Neural cell (in vitro differentiated cells): Measurements from ENCODE around the gene SRA1. TPM values are rescaled to one million over a fixed set of nuclear protein-coding genes. Genes with fewer than 3 reads are reported as not detected.

Source experiments
- H2AFZ ChIP-seq: fragments of 200-600, 300-800 bp; sonication (generic), shearing (Covaris generic); 2 replicates; pipeline ENCODE4 v1.6.0; 2014; ENCODE audit warnings: low read depth, mild to moderate bottlenecking, antibody characterized with exemption, low read length, moderate library complexity
- H3F3A ChIP-seq: fragments of 200-600 bp; shearing (Covaris generic); 2 replicates; pipeline ENCODE4 v1.6.1; 2016; ENCODE audit warnings: mild to moderate bottlenecking, moderate library complexity, mixed read lengths, antibody characterized with exemption, low read length; ENCODE audit not compliant: insufficient read depth, poor library complexity, severe bottlenecking
- H3K27ac ChIP-seq: fragments of 200-600, 300-800 bp; sonication (generic), shearing (Covaris generic); 2 replicates; pipeline ENCODE4 v1.5.1; 2014; ENCODE audit warnings: mild to moderate bottlenecking, low read length, moderate library complexity
- H3K27me3 ChIP-seq: fragments of 300-800, 200-600 bp; sonication (generic), shearing (Covaris generic); 2 replicates; pipeline ENCODE4 v1.6.0; 2014; ENCODE audit warnings: mild to moderate bottlenecking, low read depth, low read length, moderate library complexity; ENCODE audit not compliant: insufficient read depth
- H3K36me3 ChIP-seq: fragments of 300-800, 200-600 bp; sonication (generic), shearing (Covaris generic); 2 replicates; pipeline ENCODE4 v1.5.1; 2014; ENCODE audit warnings: mild to moderate bottlenecking, antibody characterized with exemption, low read length, moderate library complexity; ENCODE audit not compliant: insufficient read depth
- H3K4me2 ChIP-seq: fragments of 300-800, 200-600 bp; sonication (generic), shearing (Covaris generic); 2 replicates; pipeline ENCODE4 v1.6.0; 2014; ENCODE audit warnings: mild to moderate bottlenecking, low read length
- H3K4me3 ChIP-seq: fragments of 300-800, 200-600 bp; sonication (generic), shearing (Covaris generic); 2 replicates; pipeline ENCODE4 v1.5.1; 2014; ENCODE audit warnings: mild to moderate bottlenecking, low read length, moderate library complexity
- H3K79me2 ChIP-seq: fragments of 200-600 bp; shearing (Covaris generic); replicated peaks from 2 replicates; pipeline ENCODE4 v1.6.0; 2014; ENCODE audit warnings: mild to moderate bottlenecking, low read length, moderate library complexity; ENCODE audit not compliant: insufficient read depth
- H3K9ac ChIP-seq: fragments of 300-800, 200-600 bp; sonication (generic), shearing (Covaris generic); 2 replicates; pipeline ENCODE4 v1.6.1; 2016; ENCODE audit warnings: mild to moderate bottlenecking, low read length, mixed read lengths
- H3K9me2 ChIP-seq: fragments of 200-600 bp; shearing (Covaris generic); 2 replicates; pipeline ENCODE4 v1.6.1; 2016; ENCODE audit warnings: mild to moderate bottlenecking, low read length, mixed read lengths; ENCODE audit not compliant: insufficient read depth
- H3K9me3 ChIP-seq: fragments of 200-600, 300-800 bp; sonication (generic), shearing (Covaris generic); 2 replicates; pipeline ENCODE4 v1.6.1; 2016; ENCODE audit warnings: mild to moderate bottlenecking, mixed run types, low read length, moderate library complexity, mixed read lengths
- H4K20me1 ChIP-seq: fragments of 200-600 bp; shearing (Covaris generic); 2 replicates; pipeline ENCODE4 v1.6.1; 2016; ENCODE audit warnings: mild to moderate bottlenecking, mixed run types; ENCODE audit not compliant: insufficient read depth
- CTCF ChIP-seq: fragments of 450-650 bp; IDR thresholded peaks from 2 replicates; pipeline ENCODE4 v1.5.1; 2014; ENCODE audit warnings: antibody characterized with exemption, mild to moderate bottlenecking, moderate library complexity; ENCODE audit not compliant: poor library complexity, severe bottlenecking
- EP300 ChIP-seq: fragments of 450-650 bp; conservative IDR thresholded peaks from 2 replicates; pipeline ENCODE4 v1.6.1; 2014; ENCODE audit warnings: antibody characterized with exemption, mild to moderate bottlenecking, moderate library complexity; ENCODE audit not compliant: poor library complexity, severe bottlenecking
- EZH2 ChIP-seq: fragments of 200-600, 300-800 bp; shearing (Covaris generic), sonication (generic); IDR thresholded peaks from 2 replicates; pipeline ENCODE4 v1.6.1; 2014; ENCODE audit warnings: antibody characterized with exemption, low read length, borderline replicate concordance, mild to moderate bottlenecking; ENCODE audit not compliant: insufficient read depth, poor library complexity, severe bottlenecking
- MXI1 ChIP-seq: fragments of 450-650 bp; conservative IDR thresholded peaks from 2 replicates; pipeline ENCODE4 v1.6.1; 2014; ENCODE audit warnings: antibody characterized with exemption, mild to moderate bottlenecking; ENCODE audit not compliant: poor library complexity, severe bottlenecking
- POLR2AphosphoS5 ChIP-seq: IDR thresholded peaks from 2 replicates; pipeline ENCODE4 v1.6.1; 2012
- RAD21 ChIP-seq: fragments of 450-650 bp; conservative IDR thresholded peaks from 2 replicates; pipeline ENCODE4 v1.6.1; 2014; ENCODE audit warnings: antibody characterized with exemption, mild to moderate bottlenecking, moderate library complexity
- REST ChIP-seq: IDR thresholded peaks from 2 replicates; pipeline ENCODE4 v1.6.1; 2012; ENCODE audit warnings: borderline replicate concordance
- SMC3 ChIP-seq: fragments of 450-650 bp; conservative IDR thresholded peaks from 2 replicates; pipeline ENCODE4 v1.6.1; 2014; ENCODE audit warnings: antibody characterized with exemption, mild to moderate bottlenecking, moderate library complexity; ENCODE audit not compliant: poor library complexity
- TAF1 ChIP-seq: IDR thresholded peaks from 2 replicates; pipeline ENCODE4 v1.6.1; 2012; ENCODE audit warnings: low read depth
- polyA plus RNA-seq: library from polyadenylated mRNA; depleted of rRNA; stranded (reverse); fragments of >200 nt; gene quantifications from 2 replicates; pipeline ENCODE4 v1.2.3, GENCODE V29; 2014

The SRA1 gene
- polyA plus RNA-seq, 1 donor from 2014 or later, result 73.5 TPM

- Histone ChIP-seq H3K27me3 (no peaks in the 10 kb centered on the region), H3K4me2 (no peak overlapping the region), H3K36me3 (no peaks in the 10 kb centered on the region), H3K79me2 (no peaks in the 10 kb centered on the region), H3K9ac (no peak overlapping the region), H3F3A (no peaks in the 10 kb centered on the region), H3K9me3 (no peaks in the 10 kb centered on the region), H3K9me2 (no peaks in the 10 kb centered on the region), H4K20me1 (no peaks in the 10 kb centered on the region), H2AFZ (no peak overlapping the region), H3K4me3 (no peak overlapping the region), H3K27ac (no peak overlapping the region)
- TF ChIP-seq SMC3 (no peak), MXI1 (no peak), CTCF (no peak), TAF1 (no peak), REST (no peak), EZH2 (no peak), POLR2AphosphoS5 (no peak), EP300 (no peak), RAD21 (no peak)
Measured at GRCh38 chr5:140576776-140577201, 19.5 kb upstream of the SRA1 start.

- Histone ChIP-seq H3K79me2 (no peaks in the 10 kb centered on the region), H3K4me2 (no peak overlapping the region), H3K27me3 (no peaks in the 10 kb centered on the region), H3K9me3 (no peaks in the 10 kb centered on the region), H3F3A (no peaks in the 10 kb centered on the region), H3K4me3 (no peak overlapping the region), H3K27ac (no peak overlapping the region), H4K20me1 (no peaks in the 10 kb centered on the region), H3K36me3 (no peaks in the 10 kb centered on the region), H3K9me2 (no peaks in the 10 kb centered on the region), H2AFZ (no peak overlapping the region), H3K9ac (no peak overlapping the region)
- TF ChIP-seq EZH2 (no peak), POLR2AphosphoS5 (no peak), CTCF (no peak), EP300 (no peak), SMC3 (no peak), TAF1 (no peak), MXI1 (no peak), RAD21 (no peak), REST (no peak)
Measured at GRCh38 chr5:140575309-140575708, 18.0 kb upstream of the SRA1 start.
